Measurements from ENCODE around the gene HDAC8.

DNA sequence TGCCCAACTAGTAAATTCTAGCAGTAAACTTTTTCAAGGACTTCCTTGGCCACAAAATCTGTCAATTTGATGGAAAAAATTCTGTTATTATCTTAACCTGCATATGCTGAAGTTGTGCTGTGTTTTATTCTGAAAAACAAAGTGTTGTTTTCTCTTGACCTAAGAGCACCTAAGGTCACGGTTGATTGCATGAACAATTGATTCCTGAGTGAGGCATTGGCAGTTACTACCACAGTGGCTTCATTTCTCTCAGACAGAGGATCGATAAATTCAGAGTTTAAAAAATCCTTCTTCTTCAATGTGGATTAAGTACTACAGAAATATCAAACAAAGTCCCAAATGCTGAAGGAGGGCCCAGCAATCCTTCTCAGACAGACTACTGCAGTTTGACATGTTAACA is 6.2 kb downstream of the HDAC8 start:
- no peak for TF ChIP-seq MTF1 (CRISPR knock-in tag; IDR thresholded peaks at IDR 0.05; ENCODE audit: borderline replicate concordance)
- TF ChIP-seq, protein P1, sequence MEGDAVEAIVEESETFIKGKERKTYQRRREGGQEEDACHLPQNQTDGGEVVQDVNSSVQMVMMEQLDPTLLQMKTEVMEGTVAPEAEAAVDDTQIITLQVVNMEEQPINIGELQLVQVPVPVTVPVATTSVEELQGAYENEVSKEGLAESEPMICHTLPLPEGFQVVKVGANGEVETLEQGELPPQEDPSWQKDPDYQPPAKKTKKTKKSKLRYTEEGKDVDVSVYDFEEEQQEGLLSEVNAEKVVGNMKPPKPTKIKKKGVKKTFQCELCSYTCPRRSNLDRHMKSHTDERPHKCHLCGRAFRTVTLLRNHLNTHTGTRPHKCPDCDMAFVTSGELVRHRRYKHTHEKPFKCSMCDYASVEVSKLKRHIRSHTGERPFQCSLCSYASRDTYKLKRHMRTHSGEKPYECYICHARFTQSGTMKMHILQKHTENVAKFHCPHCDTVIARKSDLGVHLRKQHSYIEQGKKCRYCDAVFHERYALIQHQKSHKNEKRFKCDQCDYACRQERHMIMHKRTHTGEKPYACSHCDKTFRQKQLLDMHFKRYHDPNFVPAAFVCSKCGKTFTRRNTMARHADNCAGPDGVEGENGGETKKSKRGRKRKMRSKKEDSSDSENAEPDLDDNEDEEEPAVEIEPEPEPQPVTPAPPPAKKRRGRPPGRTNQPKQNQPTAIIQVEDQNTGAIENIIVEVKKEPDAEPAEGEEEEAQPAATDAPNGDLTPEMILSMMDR (IDR thresholded peaks at IDR 0.05 in 2 of 3, conservative IDR thresholded peaks at IDR 0.05 in 1 of 3; ENCODE audit: insufficient read depth in 2 of 3, low read depth in 1 of 3, low read length in 3 of 3): no peak
- no peak for TF ChIP-seq NCOA1 (IDR thresholded peaks at IDR 0.05; ENCODE audit: low read depth)
